Activated T-cell treated with anti-CD3 and anti-CD28 coated beads, Interleukin-2, amount 50 U/mL, for 48 hours (primary cell): ENCODE results near the gene EVI5.
A peak's percentile ranks its signal among the peaks of the same experiment; 100 is the strongest.

Experiments used
- DNase-seq, 2 experiments: peaks; one replicate each; pipeline ENCODE4 v3.0.0-alpha.2; 2020

EVI5 gene

GRCh38 chr1:92784639-92785500, at the start of gene EVI5:
TSS of gene EVI5 (minus strand) at chr1:92785108. CDS start at chr1:92736546, 48,562 bp downstream.
- peak; percentile 77 to 79 for DNase-seq

GRCh38 chr1:92834617-92835016, 49.7 kb upstream of the EVI5 start:
- no peak for DNase-seq

GRCh38 chr1:92833840-92834239, 48.9 kb upstream of the EVI5 start:
- peak; percentile 34 to 43 for DNase-seq

GRCh38 chr1:92832537-92833114, 47.7 kb upstream of the EVI5 start:
- no peak for DNase-seq

GRCh38 chr1:92831762-92832536, 47.0 kb upstream of the EVI5 start, which contains the start of gene RPL5:
TSS of gene RPL5 (plus strand) at chr1:92832040. CDS start at chr1:92832115, 75 bp downstream.
- peak; percentile 99 for DNase-seq

GRCh38 chr1:92831368-92831761, 46.5 kb upstream of the EVI5 start:
- no peak for DNase-seq

GRCh38 chr1:92826792-92827191, 41.9 kb upstream of the EVI5 start:
- no peak for DNase-seq

GRCh38 chr1:92822879-92823278, 38.0 kb upstream of the EVI5 start:
- no peak for DNase-seq

GRCh38 chr1:92820551-92820950, 35.6 kb upstream of the EVI5 start:
- DNase-seq: no peak

GRCh38 chr1:92820024-92820423, 35.1 kb upstream of the EVI5 start:
- DNase-seq: no peak

GRCh38 chr1:92817986-92818764, 33.3 kb upstream of the EVI5 start:
- DNase-seq: peak in 1 of 2 experiments; percentile 27

- no peak for DNase-seq
Measured at GRCh38 chr1:92817137-92817697, 32.3 kb upstream of the EVI5 start.

GRCh38 chr1:92816732-92817131, 31.8 kb upstream of the EVI5 start:
- DNase-seq: no peak

- no peak for DNase-seq
Measured at GRCh38 chr1:92808381-92808780, 23.5 kb upstream of the EVI5 start.

GRCh38 chr1:92805216-92805615, 20.3 kb upstream of the EVI5 start:
- DNase-seq: no peak

- no peak for DNase-seq
Measured at GRCh38 chr1:92804721-92805201, 19.9 kb upstream of the EVI5 start.

- DNase-seq: no peak
Measured at GRCh38 chr1:92803140-92803887, 18.4 kb upstream of the EVI5 start.

GRCh38 chr1:92797961-92798360, 13.1 kb upstream of the EVI5 start:
- no peak for DNase-seq

GRCh38 chr1:92797297-92797696, 12.4 kb upstream of the EVI5 start:
- no peak for DNase-seq

GRCh38 chr1:92795166-92795565, 10.3 kb upstream of the EVI5 start:
- no peak for DNase-seq

GRCh38 chr1:92792340-92792782, 7.5 kb upstream of the EVI5 start:
- no peak for DNase-seq
